DMS53 treated with DMSO at 0.1 percent for 48 hours (cell line): ENCODE measurements around the gene NRP1.
"Not testable (repeated sequence)": the region's sequence is repeated elsewhere in the genome, so short reads cannot be mapped to it uniquely, and the experiment has no call there.

Experiments used
- DNase-seq: peaks from one replicate; lab custom pipeline; 2025; ENCODE audit not compliant: unreplicated experiment; lab: John Stamatoyannopoulos, UW

NRP1 gene

GRCh38 chr10:33240931-33241330, 93.5 kb downstream of the NRP1 start:
- DNase-seq, result no peak

GRCh38 chr10:33240258-33240657, 94.2 kb downstream of the NRP1 start:
- DNase-seq, result no peak

GRCh38 chr10:33239257-33239656, 95.2 kb downstream of the NRP1 start:
- DNase-seq, result no peak

- DNase-seq, result no peak
Observed at GRCh38 chr10:33238643-33239042, 95.8 kb downstream of the NRP1 start.

GRCh38 chr10:33237736-33238624, 96.5 kb downstream of the NRP1 start:
- DNase-seq, result peak; percentile 24

GRCh38 chr10:33236916-33237315, 97.6 kb downstream of the NRP1 start:
- DNase-seq, result no peak

GRCh38 chr10:33235951-33236350, 98.5 kb downstream of the NRP1 start:
- DNase-seq, result no peak

- no peak for DNase-seq
Observed at GRCh38 chr10:33235251-33235884, 99.1 kb downstream of the NRP1 start.

- DNase-seq, result no peak
Observed at GRCh38 chr10:33234831-33235237, 99.6 kb downstream of the NRP1 start.

GRCh38 chr10:33233635-33234034, 100.8 kb downstream of the NRP1 start:
- DNase-seq, result no peak

- DNase-seq, result no peak
Observed at GRCh38 chr10:33233221-33233620, 101.2 kb downstream of the NRP1 start.

GRCh38 chr10:33231621-33232350, 102.7 kb downstream of the NRP1 start:
- DNase-seq, result no peak

GRCh38 chr10:33229949-33230267, 104.6 kb downstream of the NRP1 start:
- no peak for DNase-seq

GRCh38 chr10:33229252-33229948, 105.1 kb downstream of the NRP1 start:
- DNase-seq, result peak; percentile 53

GRCh38 chr10:33228426-33228825, 106.0 kb downstream of the NRP1 start:
- no peak for DNase-seq

GRCh38 chr10:33227489-33227888, 107.0 kb downstream of the NRP1 start:
- no peak for DNase-seq

GRCh38 chr10:33224251-33224965, 110.1 kb downstream of the NRP1 start:
- no peak for DNase-seq

GRCh38 chr10:33223326-33224000, 111.0 kb downstream of the NRP1 start:
- no peak for DNase-seq

GRCh38 chr10:33222304-33222703, 112.2 kb downstream of the NRP1 start:
- DNase-seq, result not testable (repeated sequence)

GRCh38 chr10:33217854-33218253, 116.6 kb downstream of the NRP1 start:
- peak; percentile 43 for DNase-seq
